CD14-positive monocyte (primary cell): ENCODE data around the gene NBEA. TPM values are rescaled to one million over a fixed set of nuclear protein-coding genes. Genes with fewer than 3 reads are reported as not detected.

Experiments used
- DNase-seq, 3 donors: peaks; one replicate each; pipeline ENCODE4 v3.0.0-alpha.2; 2011 to 2022
- H2AFZ ChIP-seq: 2 replicates; pipeline ENCODE4 v1.6.0; 2012; ENCODE audit warnings: mild to moderate bottlenecking, low read depth, low read length, inconsistent platforms; ENCODE audit not compliant: insufficient read depth, poor library complexity, severe bottlenecking
- H3K27ac ChIP-seq, 2 donors: 1 replicate in 1 of 2; 2 replicates in 1 of 2; pipeline ENCODE4 v1.5.1; 2012 to 2013; ENCODE audit warnings: low read length in 2 of 2, control low read depth in 1 of 2, inconsistent platforms in 1 of 2, low read depth in 1 of 2, mild to moderate bottlenecking in 1 of 2
- H3K27me3 ChIP-seq, 2 donors: one replicate each; pipeline versions ENCODE4 v1.6.0 to v1.6.1; 2011 to 2013; ENCODE audit warnings: low read length in 2 of 2; ENCODE audit not compliant: control insufficient read depth in 2 of 2, insufficient read depth in 2 of 2
- H3K36me3 ChIP-seq, 2 donors: replicated peaks in 1 of 2; 1 replicate in 1 of 2; 2 replicates in 1 of 2; pipeline versions ENCODE4 v1.5.1 to v1.6.1; 2012 to 2013; ENCODE audit warnings: low read length in 2 of 2, control low read depth in 1 of 2, inconsistent platforms in 1 of 2, mild to moderate bottlenecking in 1 of 2; ENCODE audit not compliant: insufficient read depth in 2 of 2, control insufficient read depth in 1 of 2
- H3K4me1 ChIP-seq, 2 donors: 1 replicate in 1 of 2; 2 replicates in 1 of 2; pipeline versions ENCODE4 v1.5.1 to v1.6.1; 2012 to 2013; ENCODE audit warnings: low read length in 2 of 2, control low read depth in 1 of 2, inconsistent platforms in 1 of 2, mild to moderate bottlenecking in 1 of 2, moderate library complexity in 1 of 2; ENCODE audit not compliant: insufficient read depth in 2 of 2, control insufficient read depth in 1 of 2
- H3K4me2 ChIP-seq: replicated peaks from 2 replicates; pipeline ENCODE3; 2012; ENCODE audit warnings: low read length, moderate library complexity, mild to moderate bottlenecking; ENCODE audit not compliant: poor library complexity, severe bottlenecking; ENCODE audit errors: extremely low read depth
- H3K4me3 ChIP-seq, 3 experiments: fragments of 200-600 bp in 1 of 3; sonication (generic) in 1 of 3; replicated peaks in 1 of 3; 1 replicate in 2 of 3; 2 replicates in 1 of 3; pipeline ENCODE4 v1.5.1; 2011 to 2013; ENCODE audit warnings: low read length in 3 of 3, mild to moderate bottlenecking in 3 of 3, control low read depth in 2 of 3, low read depth in 2 of 3, inconsistent platforms in 1 of 3, moderate library complexity in 1 of 3
- H3K79me2 ChIP-seq: 2 replicates; pipeline ENCODE4 v1.6.0; 2012; ENCODE audit warnings: mild to moderate bottlenecking, control low read depth, inconsistent platforms, low read length, moderate library complexity; ENCODE audit not compliant: insufficient read depth
- H3K9ac ChIP-seq: 2 replicates; pipeline ENCODE4 v1.6.0; 2017; ENCODE audit warnings: low read length, mild to moderate bottlenecking; ENCODE audit not compliant: insufficient read depth, poor library complexity, severe bottlenecking
- H3K9me3 ChIP-seq, 2 donors: replicated peaks in 1 of 2; 1 replicate in 1 of 2; 2 replicates in 1 of 2; pipeline versions ENCODE4 v1.5.1 to v1.6.1; 2012 to 2013; ENCODE audit warnings: low read length in 2 of 2, control low read depth in 1 of 2; ENCODE audit not compliant: control insufficient read depth in 1 of 2, insufficient read depth in 1 of 2
- H4K20me1 ChIP-seq: 2 replicates; pipeline ENCODE4 v1.6.0; 2012; ENCODE audit warnings: mild to moderate bottlenecking, low read length, control low read depth, moderate library complexity; ENCODE audit not compliant: insufficient read depth
- H3K27ac Mint-ChIP-seq, 7 donors: one replicate each; pipeline ENCODE4 v1.8.0; 2020; ENCODE audit warnings: mild to moderate bottlenecking in 7 of 7, mixed read lengths in 7 of 7, moderate library complexity in 6 of 7, inconsistent platforms in 2 of 7
- H3K27me3 Mint-ChIP-seq, 3 donors: one replicate each; pipeline ENCODE4 v1.8.0; 2021 to 2022; ENCODE audit warnings: low read depth in 3 of 3, mild to moderate bottlenecking in 3 of 3, mixed read lengths in 3 of 3, moderate library complexity in 3 of 3, inconsistent platforms in 1 of 3
- H3K36me3 Mint-ChIP-seq, 2 donors: one replicate each; pipeline ENCODE4 v1.8.0; 2020; ENCODE audit warnings: mixed read lengths in 2 of 2, inconsistent platforms in 1 of 2, mild to moderate bottlenecking in 1 of 2
- H3K4me1 Mint-ChIP-seq: one replicate; pipeline ENCODE4 v1.8.0; 2020; ENCODE audit warnings: mild to moderate bottlenecking, mixed read lengths
- H3K4me3 Mint-ChIP-seq, 2 donors: one replicate each; pipeline ENCODE4 v1.8.0; 2020; ENCODE audit warnings: mild to moderate bottlenecking in 2 of 2, mixed read lengths in 2 of 2, moderate library complexity in 1 of 2
- H3K9me3 Mint-ChIP-seq, 7 donors: one replicate each; pipeline ENCODE4 v1.8.0; 2020 to 2022; ENCODE audit warnings: mixed read lengths in 7 of 7, mild to moderate bottlenecking in 6 of 7, moderate library complexity in 6 of 7, inconsistent platforms in 2 of 7
- CTCF ChIP-seq: fragments of 200-600 bp; IDR thresholded peaks from one replicate; pipeline ENCODE4 v1.8.0; 2022; ENCODE audit warnings: antibody characterized with exemption, mild to moderate bottlenecking
- WGBS: methylation state at CpG from one replicate; pipeline ENCODE4 v1.1.5; 2013; ENCODE audit warnings: missing lambda C conversion rate; ENCODE audit not compliant: insufficient coverage; 5-methylcytosine and 5-hydroxymethylcytosine counted together
- intact Hi-C, 2 donors: fragments of 100-400 bp; cut with micrococcal nuclease; formaldehyde crosslinking; loops; one replicate each; pipeline versions ENCODE4 v1.15.0 to v1.15.1; 2023
- polyA plus RNA-seq, 3 donors: library from polyadenylated mRNA; depleted of rRNA in 1 of 3; unstranded in 2 of 3; stranded (reverse) in 1 of 3; fragments of 300-500 nt in 2 of 3; fragments of >200 nt in 1 of 3; fragmentation: Illumina TruSeq in 2 of 3; gene quantifications; 1 replicate in 2 of 3; 2 replicates in 1 of 3; pipeline ENCODE4 v1.2.3, GENCODE V29; 2012 to 2021

The NBEA gene
- polyA plus RNA-seq, 3 donors: 0.03 to 0.23 (median 0.08) TPM

GRCh38 chr13:35669321-35669720, 727.3 kb downstream of the NBEA start:
- Mint-ChIP-seq H3K27ac (no peak overlapping the region), H3K4me1 (no peaks in the 10 kb centered on the region), H3K36me3 (no peaks in the 10 kb centered on the region), H3K9me3 (peaks cover 0 to 9% (median 2%) of the 10 kb centered on the region in 7 donors), H3K4me3 (no peak overlapping the region), H3K27me3 (no peaks in the 10 kb centered on the region)
- TF ChIP-seq CTCF: no peak
- no peak for DNase-seq
- WGBS: 100% methylated on average over 1 of the region's 4 CpGs
- H3K9ac ChIP-seq: no peak overlapping the region
- H4K20me1 ChIP-seq: no peaks in the 10 kb centered on the region
- no peak overlapping the region for H2AFZ ChIP-seq
- intact Hi-C loops: no loop called here
- no peak overlapping the region for H3K4me2 ChIP-seq
- H3K9me3 ChIP-seq: peaks cover 0 to 3% of the 10 kb centered on the region in 2 donors
- no peaks in the 10 kb centered on the region for H3K27me3 ChIP-seq
- H3K4me3 ChIP-seq: no peak overlapping the region
- no peak overlapping the region for H3K27ac ChIP-seq
- no peaks in the 10 kb centered on the region for H3K79me2 ChIP-seq
- no peaks in the 10 kb centered on the region for H3K4me1 ChIP-seq
- no peaks in the 10 kb centered on the region for H3K36me3 ChIP-seq

DNA sequence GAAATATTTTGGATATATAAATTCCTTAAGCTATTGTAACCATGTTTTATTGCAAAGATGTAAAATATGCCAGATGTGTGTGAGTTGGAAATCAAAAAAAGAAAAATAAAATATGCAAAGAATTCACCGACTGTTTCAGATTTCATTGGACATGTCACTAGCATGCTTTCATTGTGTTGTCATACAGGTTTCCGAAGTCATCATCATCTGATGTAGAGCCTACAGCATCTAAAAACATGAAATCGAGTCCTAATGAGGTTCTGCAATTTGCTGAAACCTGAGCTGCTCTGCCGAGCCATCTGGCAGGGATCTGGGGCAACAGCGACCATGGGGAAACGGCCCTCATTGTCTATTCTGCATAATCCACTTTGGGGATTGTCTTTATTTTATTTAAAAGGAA, 730.5 kb downstream of the NBEA start:
- Histone ChIP-seq H3K9ac (no peak overlapping the region), H4K20me1 (no peaks in the 10 kb centered on the region), H3K4me2 (no peak overlapping the region), H3K9me3 (peaks cover 0 to 10% of the 10 kb centered on the region in 2 donors), H3K27me3 (no peaks in the 10 kb centered on the region), H3K27ac (no peak overlapping the region), H3K4me1 (no peaks in the 10 kb centered on the region), H3K79me2 (no peaks in the 10 kb centered on the region), H2AFZ (no peak overlapping the region), H3K36me3 (no peaks in the 10 kb centered on the region), H3K4me3 (no peak overlapping the region)
- intact Hi-C loops: no loop called here
- DNase-seq: no peak
- Mint-ChIP-seq H3K27me3 (no peaks in the 10 kb centered on the region), H3K27ac (no peak overlapping the region), H3K4me1 (no peaks in the 10 kb centered on the region), H3K9me3 (peaks cover 6 to 8% (median 6%) of the 10 kb centered on the region in 7 donors), H3K36me3 (no peaks in the 10 kb centered on the region), H3K4me3 (no peak overlapping the region)
- 83% methylated on average over 4 of the region's 6 CpGs for WGBS
- no peak for TF ChIP-seq CTCF
